ENCODE results near the gene RUBCNL. TPM values are rescaled to one million over a fixed set of nuclear protein-coding genes. Genes with fewer than 3 reads are reported as not detected.
A peak's percentile ranks its signal among the peaks of the same experiment; 100 is the strongest.

Gene RUBCNL
- total RNA-seq, 2 experiments from 2014 or later = 0.48 to 1.1 TPM

- POLR2A ChIA-PET = interaction anchor here (0.9 to 2.0 kb wide), 3 partner anchors 16 to 135 kb away, joined by 3 to 17 read pairs (median 4); no protein-coding TSS in a partner anchor
- peaks cover 3% of the 10 kb centered on the region for H3K36me3 Mint-ChIP-seq
Measured at GRCh38 chr13:46320406-46320805, 66.6 kb downstream of the RUBCNL start.

GRCh38 chr13:46318986-46319385 is 68.1 kb downstream of the RUBCNL start:
- ATAC-seq (ENCODE audit: low read depth) (no peak), DNase-seq (no peak)
- H3K27ac Mint-ChIP-seq = no peak overlapping the region
- peaks cover 4% of the 10 kb centered on the region for H3K9me3 Mint-ChIP-seq
- POLR2A ChIA-PET = no interaction called here
- H3K27me3 Mint-ChIP-seq = no peaks in the 10 kb centered on the region
- H3K4me3 Mint-ChIP-seq = no peak overlapping the region
- H3K4me1 Mint-ChIP-seq = peaks cover 28% of the 10 kb centered on the region
- H3K36me3 Mint-ChIP-seq = peaks cover 11% of the 10 kb centered on the region

More at GRCh38 chr13:46320406-46320805, 66.6 kb downstream of the RUBCNL start:
- Mint-ChIP-seq H3K4me1 (peaks cover 22% of the 10 kb centered on the region), H3K4me3 (peak overlapping the region; percentile 76), H3K27ac (peak overlapping the region; percentile 87), H3K27me3 (no peaks in the 10 kb centered on the region), H3K9me3 (no peaks in the 10 kb centered on the region)
- ATAC-seq (ENCODE audit: low read depth) (peak; percentile 35), DNase-seq (no peak)

GRCh38 chr13:46317120-46317519 is 69.9 kb downstream of the RUBCNL start:
- no peak overlapping the region for H3K27ac Mint-ChIP-seq
- POLR2A ChIA-PET = no interaction called here

GRCh38 chr13:46315491-46316075 is 71.5 kb downstream of the RUBCNL start:
- POLR2A ChIA-PET = interaction anchor here (2.7 kb wide), 1 partner anchor 20 kb away, joined by 17 read pairs; no protein-coding TSS in a partner anchor
- peaks cover 7% of the 10 kb centered on the region for H3K9me3 Mint-ChIP-seq
- H3K4me1 Mint-ChIP-seq = peaks cover 21% of the 10 kb centered on the region
- ATAC-seq (ENCODE audit: low read depth) (no peak), DNase-seq (no peak)
- no peak overlapping the region for H3K27ac Mint-ChIP-seq
- H3K36me3 Mint-ChIP-seq = peaks cover 30% of the 10 kb centered on the region
- no peak overlapping the region for H3K4me3 Mint-ChIP-seq
- no peaks in the 10 kb centered on the region for H3K27me3 Mint-ChIP-seq

More at GRCh38 chr13:46317120-46317519, 69.9 kb downstream of the RUBCNL start:
- peaks cover 34% of the 10 kb centered on the region for H3K4me1 Mint-ChIP-seq
- no peak overlapping the region for H3K4me3 Mint-ChIP-seq
- H3K36me3 Mint-ChIP-seq = peaks cover 21% of the 10 kb centered on the region
- ATAC-seq (ENCODE audit: low read depth) (no peak), DNase-seq (no peak)
- H3K9me3 Mint-ChIP-seq = peaks cover 4% of the 10 kb centered on the region
- H3K27me3 Mint-ChIP-seq = no peaks in the 10 kb centered on the region

GRCh38 chr13:46315036-46315435 is 72.0 kb downstream of the RUBCNL start:
- Mint-ChIP-seq H3K4me3 (no peak overlapping the region), H3K4me1 (peaks cover 18% of the 10 kb centered on the region), H3K9me3 (peaks cover 8% of the 10 kb centered on the region), H3K36me3 (peaks cover 35% of the 10 kb centered on the region), H3K27me3 (no peaks in the 10 kb centered on the region), H3K27ac (no peak overlapping the region)
- ATAC-seq (ENCODE audit: low read depth) (no peak), DNase-seq (no peak)
- POLR2A ChIA-PET = interaction anchor here (0.9 to 2.7 kb wide), 3 partner anchors 19 to 166 kb away, joined by 3 to 17 read pairs (median 4); no protein-coding TSS in a partner anchor

- peaks cover 11% of the 10 kb centered on the region for H3K9me3 Mint-ChIP-seq
- H3K4me3 Mint-ChIP-seq = no peak overlapping the region
- POLR2A ChIA-PET = interaction anchor here (0.9 to 2.7 kb wide), 5 partner anchors 11 to 165 kb away, joined by 3 to 17 read pairs (median 5); no protein-coding TSS in a partner anchor
- no peak overlapping the region for H3K27ac Mint-ChIP-seq
- DNase-seq (no peak), ATAC-seq (ENCODE audit: low read depth) (no peak)
- no peaks in the 10 kb centered on the region for H3K27me3 Mint-ChIP-seq
- peaks cover 39% of the 10 kb centered on the region for H3K36me3 Mint-ChIP-seq
- H3K4me1 Mint-ChIP-seq = peaks cover 18% of the 10 kb centered on the region
Measured at GRCh38 chr13:46314587-46314986, 72.5 kb downstream of the RUBCNL start.

GRCh38 chr13:46313432-46314257 is 73.4 kb downstream of the RUBCNL start:
- ATAC-seq (ENCODE audit: low read depth) (peak; percentile 67), DNase-seq (no peak)
- Mint-ChIP-seq H3K27me3 (no peaks in the 10 kb centered on the region), H3K4me1 (peaks cover 18% of the 10 kb centered on the region), H3K4me3 (peak overlapping the region; percentile 72), H3K9me3 (peaks cover 15% of the 10 kb centered on the region), H3K27ac (peak overlapping the region; percentile 95), H3K36me3 (peaks cover 43% of the 10 kb centered on the region)
- POLR2A ChIA-PET = interaction anchor here (0.8 to 2.7 kb wide), 7 partner anchors 10 to 141 kb away, joined by 3 to 17 read pairs (median 4); partner anchors contain the start of genes LCP1 and LRRC63

GRCh38 chr13:46313024-46313423 is 74.0 kb downstream of the RUBCNL start:
- DNase-seq (no peak), ATAC-seq (ENCODE audit: low read depth) (no peak)
- Mint-ChIP-seq H3K4me1 (peaks cover 16% of the 10 kb centered on the region), H3K36me3 (peaks cover 44% of the 10 kb centered on the region), H3K27ac (no peak overlapping the region), H3K9me3 (peaks cover 16% of the 10 kb centered on the region), H3K27me3 (no peaks in the 10 kb centered on the region), H3K4me3 (no peak overlapping the region)
- POLR2A ChIA-PET = interaction anchor here (1.1 to 2.7 kb wide), 3 partner anchors 9 to 102 kb away, joined by 3 to 17 read pairs (median 6); partner anchors contain the start of gene LRRC63

GRCh38 chr13:46311217-46311616 is 75.8 kb downstream of the RUBCNL start:
- ATAC-seq (ENCODE audit: low read depth) = no peak
- no peak for DNase-seq
- no peaks in the 10 kb centered on the region for H3K27me3 Mint-ChIP-seq
- peaks cover 44% of the 10 kb centered on the region for H3K36me3 Mint-ChIP-seq
- no peak overlapping the region for H3K4me3 Mint-ChIP-seq
- peaks cover 15% of the 10 kb centered on the region for H3K4me1 Mint-ChIP-seq
- H3K27ac Mint-ChIP-seq = no peak overlapping the region
- H3K9me3 Mint-ChIP-seq = peaks cover 16% of the 10 kb centered on the region
- POLR2A ChIA-PET = no interaction called here

GRCh38 chr13:46310066-46310465 is 77.0 kb downstream of the RUBCNL start:
- POLR2A ChIA-PET = no interaction called here
- Mint-ChIP-seq H3K4me3 (no peak overlapping the region), H3K4me1 (peaks cover 12% of the 10 kb centered on the region), H3K9me3 (peaks cover 16% of the 10 kb centered on the region), H3K36me3 (peaks cover 40% of the 10 kb centered on the region), H3K27me3 (no peaks in the 10 kb centered on the region), H3K27ac (no peak overlapping the region)
- DNase-seq (no peak), ATAC-seq (ENCODE audit: low read depth) (no peak)

- peaks cover 16% of the 10 kb centered on the region for H3K9me3 Mint-ChIP-seq
- H3K27ac Mint-ChIP-seq = no peak overlapping the region
- no peak overlapping the region for H3K4me3 Mint-ChIP-seq
- ATAC-seq (ENCODE audit: low read depth) = no peak
- H3K4me1 Mint-ChIP-seq = peaks cover 13% of the 10 kb centered on the region
- no peaks in the 10 kb centered on the region for H3K27me3 Mint-ChIP-seq
- POLR2A ChIA-PET = no interaction called here
- no peak for DNase-seq
- peaks cover 29% of the 10 kb centered on the region for H3K36me3 Mint-ChIP-seq
Measured at GRCh38 chr13:46307554-46307953, 79.5 kb downstream of the RUBCNL start.

- Mint-ChIP-seq H3K4me1 (peaks cover 11% of the 10 kb centered on the region), H3K4me3 (no peak overlapping the region), H3K27ac (no peak overlapping the region), H3K27me3 (no peaks in the 10 kb centered on the region), H3K36me3 (peaks cover 24% of the 10 kb centered on the region), H3K9me3 (peaks cover 16% of the 10 kb centered on the region)
- no peak for ATAC-seq (ENCODE audit: low read depth)
- POLR2A ChIA-PET = interaction anchor here (0.7 to 1.7 kb wide), 3 partner anchors 9 to 15 kb away, joined by 4 to 8 read pairs (median 6); no protein-coding TSS in a partner anchor
- no peak for DNase-seq
Measured at GRCh38 chr13:46304546-46304945, 82.5 kb downstream of the RUBCNL start.

- POLR2A ChIA-PET = interaction anchor here (0.7 to 1.7 kb wide), 3 partner anchors 8 to 16 kb away, joined by 4 to 8 read pairs (median 6); no protein-coding TSS in a partner anchor
- peak; percentile 67 for ATAC-seq (ENCODE audit: low read depth)
- no peaks in the 10 kb centered on the region for H3K27me3 Mint-ChIP-seq
- H3K9me3 Mint-ChIP-seq = peaks cover 16% of the 10 kb centered on the region
- H3K4me1 Mint-ChIP-seq = peaks cover 11% of the 10 kb centered on the region
- peak overlapping the region; percentile 74 for H3K27ac Mint-ChIP-seq
- H3K36me3 Mint-ChIP-seq = peaks cover 24% of the 10 kb centered on the region
- H3K4me3 Mint-ChIP-seq = peak overlapping the region; percentile 72
- DNase-seq = no peak
Measured at GRCh38 chr13:46303742-46304385, 83.2 kb downstream of the RUBCNL start.
